ENCODE results near the gene RBM20. TPM values are rescaled to one million over a fixed set of nuclear protein-coding genes. Genes with fewer than 3 reads are reported as not detected.

RBM20 gene
- total and polyA plus RNA-seq, 2 of the 4 experiments (the other 2 are of a cell fraction) = under 0.01 to 0.15 TPM

GRCh38 chr10:110803830-110804338 lies 159.7 kb downstream of the RBM20 start (continued):
- TF ChIP-seq MAFK (IDR thresholded peaks at IDR 0.05; ENCODE audit: low read depth, low read length) (no peak), POLR2A (IDR thresholded peaks at IDR 0.05; ENCODE audit: low read depth, low read length) (no peak), MAZ (IDR thresholded peaks at IDR 0.05; ENCODE audit: borderline replicate concordance, low read depth, low read length) (no peak), FOS (IDR thresholded peaks at IDR 0.05; ENCODE audit: low read depth, low read length) (no peak), CEBPB (IDR thresholded peaks at IDR 0.05; ENCODE audit: low read depth, low read length) (no peak), BHLHE40 (IDR thresholded peaks at IDR 0.05; ENCODE audit: low read depth, low read length) (no peak)
- TF ChIP-seq, protein P1, sequence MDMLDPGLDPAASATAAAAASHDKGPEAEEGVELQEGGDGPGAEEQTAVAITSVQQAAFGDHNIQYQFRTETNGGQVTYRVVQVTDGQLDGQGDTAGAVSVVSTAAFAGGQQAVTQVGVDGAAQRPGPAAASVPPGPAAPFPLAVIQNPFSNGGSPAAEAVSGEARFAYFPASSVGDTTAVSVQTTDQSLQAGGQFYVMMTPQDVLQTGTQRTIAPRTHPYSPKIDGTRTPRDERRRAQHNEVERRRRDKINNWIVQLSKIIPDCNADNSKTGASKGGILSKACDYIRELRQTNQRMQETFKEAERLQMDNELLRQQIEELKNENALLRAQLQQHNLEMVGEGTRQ (IDR thresholded peaks at IDR 0.05; ENCODE audit: low read depth, low read length) = no peak
